GM19099 (cell line): ENCODE measurements around the gene S1PR1.

ENCODE experiments used
- POLR2A ChIP-seq: IDR thresholded peaks from 3 replicates; pipeline ENCODE4 v1.6.1; 2011; ENCODE audit warnings: low read depth; ENCODE audit not compliant: insufficient read length; ENCODE audit errors: extremely low read depth

Gene S1PR1

GRCh38 chr1:101257500-101258325 lies 20.9 kb downstream of the S1PR1 start:
- no peak for TF ChIP-seq POLR2A

GRCh38 chr1:101259744-101260148 lies 22.9 kb downstream of the S1PR1 start:
- no peak for TF ChIP-seq POLR2A

GRCh38 chr1:101260556-101261350 lies 23.9 kb downstream of the S1PR1 start:
- no peak for TF ChIP-seq POLR2A

GRCh38 chr1:101261623-101262022 lies 24.8 kb downstream of the S1PR1 start:
- TF ChIP-seq POLR2A: no peak

GRCh38 chr1:101262060-101262459 lies 25.2 kb downstream of the S1PR1 start:
- no peak for TF ChIP-seq POLR2A

GRCh38 chr1:101262630-101263348 lies 26.0 kb downstream of the S1PR1 start:
- TF ChIP-seq POLR2A: no peak

GRCh38 chr1:101264697-101265096 lies 27.9 kb downstream of the S1PR1 start:
- no peak for TF ChIP-seq POLR2A

GRCh38 chr1:101265684-101266083 lies 28.9 kb downstream of the S1PR1 start:
- TF ChIP-seq POLR2A: no peak

GRCh38 chr1:101267082-101267481 lies 30.3 kb downstream of the S1PR1 start:
- no peak for TF ChIP-seq POLR2A

GRCh38 chr1:101268893-101269292 lies 32.1 kb downstream of the S1PR1 start:
- no peak for TF ChIP-seq POLR2A

- TF ChIP-seq POLR2A: no peak
Measured at GRCh38 chr1:101275672-101276071, 38.9 kb downstream of the S1PR1 start.

GRCh38 chr1:101276818-101277217 lies 40.0 kb downstream of the S1PR1 start:
- TF ChIP-seq POLR2A: no peak

GRCh38 chr1:101278238-101278637 lies 41.4 kb downstream of the S1PR1 start:
- no peak for TF ChIP-seq POLR2A

GRCh38 chr1:101278845-101279244 lies 42.0 kb downstream of the S1PR1 start:
- TF ChIP-seq POLR2A: no peak

GRCh38 chr1:101280049-101280592 lies 43.3 kb downstream of the S1PR1 start:
- TF ChIP-seq POLR2A: no peak
